ENCODE data around the gene PPP2R5C. TPM values are rescaled to one million over a fixed set of nuclear protein-coding genes. Genes with fewer than 3 reads are reported as not detected.

Gene PPP2R5C
- total and polyA plus RNA-seq, 2 donors (not counting 3 experiments of a cell fraction or from before 2014, with no cell fraction given), result 42.6 to 83.6 TPM

- BruUV-seq (replicated peaks), result no TSS peak
- Histone ChIP-seq H3K79me2 (ENCODE audit: control insufficient read depth, insufficient read depth, low read length) (peaks cover 39% of the 10 kb centered on the region), H3K9me1 (replicated peaks; ENCODE audit: control insufficient read depth, extremely low read depth, insufficient read depth, low read length) (no peaks in the 10 kb centered on the region), H3K4me1 (ENCODE audit: control insufficient read depth, extremely low read depth, insufficient read depth, low read length) (no peaks in the 10 kb centered on the region), H3K36me3 (ENCODE audit: control insufficient read depth in 2 of 2, extremely low read depth in 1 of 2, insufficient read depth in 2 of 2, low read length in 2 of 2) (no peaks in the 10 kb centered on the region), H3K27ac (ENCODE audit: insufficient read depth, low read depth, low read length) (no peak overlapping the region), H3K4me2 (ENCODE audit: insufficient read depth, low read length) (no peak overlapping the region), H2AFZ (ENCODE audit: low read depth, low read length) (no peak overlapping the region), H3K4me3 (replicated peaks in 1 of 3; ENCODE audit: insufficient read depth in 1 of 3, low read depth in 1 of 3, low read length in 3 of 3) (no peak overlapping the region), H3K9ac (replicated peaks; ENCODE audit: extremely low read depth, insufficient read depth, low read length) (no peak overlapping the region), H3K27me3 (ENCODE audit: control insufficient read depth in 2 of 2, insufficient read depth in 2 of 2, low read length in 2 of 2) (no peaks in the 10 kb centered on the region), H3K9me3 (replicated peaks; ENCODE audit: control insufficient read depth, insufficient read depth, low read length) (no peaks in the 10 kb centered on the region), H4K20me1 (replicated peaks; ENCODE audit: control insufficient read depth, extremely low read depth, insufficient read depth, low read length) (peaks cover 2% of the 10 kb centered on the region)
- TF ChIP-seq MYC (IDR thresholded peaks at IDR 0.05; ENCODE audit: low read depth, low read length) (no peak), POLR2AphosphoS5 (IDR thresholded peaks at IDR 0.05; ENCODE audit: insufficient read depth, low read depth, low read length) (no peak), FOS (IDR thresholded peaks at IDR 0.05; ENCODE audit: borderline replicate concordance, insufficient read depth, low read length) (no peak), POLR2A (IDR thresholded peaks at IDR 0.05; ENCODE audit: low read depth, low read length) (no peak)
- DNase-seq (ENCODE audit: low read depth, low spot score) (no peak), FAIRE-seq (no peak)
- POLR2A ChIA-PET, result no interaction called here
- CTCF ChIA-PET, result interaction anchor here (1.0 to 1.6 kb wide), 5 partner anchors 8 to 138 kb away, joined by 3 to 6 read pairs (median 4); no protein-coding TSS in a partner anchor
- intact Hi-C loops (cut with micrococcal nuclease), result no loop called here
- dilution Hi-C loops (cut with MboI; ENCODE audit: extremely low pct_ligation_motif_present, low sequenced_read_pairs), result no loop called here
Observed at GRCh38 chr14:101845496-101845895, 84.0 kb downstream of the PPP2R5C start.

GRCh38 chr14:101845896-101846295 is 84.4 kb downstream of the PPP2R5C start:
- no TSS peak for BruUV-seq (replicated peaks)
- intact Hi-C loops (cut with micrococcal nuclease), result no loop called here
- Histone ChIP-seq H3K9ac (replicated peaks; ENCODE audit: extremely low read depth, insufficient read depth, low read length) (no peak overlapping the region), H3K4me2 (ENCODE audit: insufficient read depth, low read length) (no peak overlapping the region), H2AFZ (ENCODE audit: low read depth, low read length) (no peak overlapping the region), H3K4me1 (ENCODE audit: control insufficient read depth, extremely low read depth, insufficient read depth, low read length) (no peaks in the 10 kb centered on the region), H4K20me1 (replicated peaks; ENCODE audit: control insufficient read depth, extremely low read depth, insufficient read depth, low read length) (peaks cover 2% of the 10 kb centered on the region), H3K36me3 (ENCODE audit: control insufficient read depth in 2 of 2, extremely low read depth in 1 of 2, insufficient read depth in 2 of 2, low read length in 2 of 2) (no peaks in the 10 kb centered on the region), H3K9me1 (replicated peaks; ENCODE audit: control insufficient read depth, extremely low read depth, insufficient read depth, low read length) (no peaks in the 10 kb centered on the region), H3K4me3 (replicated peaks in 1 of 3; ENCODE audit: insufficient read depth in 1 of 3, low read depth in 1 of 3, low read length in 3 of 3) (no peak overlapping the region), H3K27me3 (ENCODE audit: control insufficient read depth in 2 of 2, insufficient read depth in 2 of 2, low read length in 2 of 2) (no peaks in the 10 kb centered on the region), H3K79me2 (ENCODE audit: control insufficient read depth, insufficient read depth, low read length) (peaks cover 42% of the 10 kb centered on the region), H3K9me3 (replicated peaks; ENCODE audit: control insufficient read depth, insufficient read depth, low read length) (no peaks in the 10 kb centered on the region), H3K27ac (ENCODE audit: insufficient read depth, low read depth, low read length) (no peak overlapping the region)
- CTCF ChIA-PET, result interaction anchor here (1.0 to 1.7 kb wide), 3 partner anchors 37 to 139 kb away, joined by 3 to 4 read pairs (median 3); no protein-coding TSS in a partner anchor
- POLR2A ChIA-PET, result no interaction called here
- FAIRE-seq, result no peak
- dilution Hi-C loops (cut with MboI; ENCODE audit: extremely low pct_ligation_motif_present, low sequenced_read_pairs), result no loop called here
- TF ChIP-seq POLR2A (IDR thresholded peaks at IDR 0.05; ENCODE audit: low read depth, low read length) (no peak), GATA2 (IDR thresholded peaks at IDR 0.05; ENCODE audit: insufficient read depth, insufficient read length, low read depth, low read length) (no peak), POLR2AphosphoS5 (IDR thresholded peaks at IDR 0.05; ENCODE audit: insufficient read depth, low read depth, low read length) (no peak), EZH2 (IDR thresholded peaks at IDR 0.05; ENCODE audit: borderline replicate concordance, low read depth, low read length, severe bottlenecking) (no peak), FOS (IDR thresholded peaks at IDR 0.05; ENCODE audit: borderline replicate concordance, insufficient read depth, low read length) (no peak), MYC (IDR thresholded peaks at IDR 0.05; ENCODE audit: low read depth, low read length) (no peak), CTCF (IDR thresholded peaks at IDR 0.05; ENCODE audit: extremely low read depth in 1 of 2, insufficient read depth in 1 of 2, low read depth in 1 of 2, low read length in 2 of 2) (no peak), JUN (IDR thresholded peaks at IDR 0.05; ENCODE audit: borderline replicate concordance, insufficient read depth, insufficient read length, low read depth) (no peak), MAX (IDR thresholded peaks at IDR 0.05; ENCODE audit: insufficient read depth, insufficient read length) (no peak)
- DNase-seq (ENCODE audit: low read depth, low spot score), result no peak
